HepG2 (cell line): ENCODE measurements around the gene SNAI1. TPM values are rescaled to one million over a fixed set of nuclear protein-coding genes. Genes with fewer than 3 reads are reported as not detected.
A peak's percentile ranks its signal among the peaks of the same experiment; 100 is the strongest.

Experiments used
- GLMP ChIP-seq: sonication (generic); formaldehyde crosslinking; IDR thresholded peaks from 2 replicates; pipeline ENCODE4 v1.9.0; 2021; ENCODE audit warnings: missing genetic modification reagents, mild to moderate bottlenecking, borderline replicate concordance
- PITX1 ChIP-seq: sonication (generic); formaldehyde crosslinking; IDR thresholded peaks from 2 replicates; pipeline ENCODE4 v1.5.1; 2020; ENCODE audit warnings: mild to moderate bottlenecking, missing genetic modification reagents
- SMAD3 ChIP-seq: sonication (generic); formaldehyde crosslinking; IDR thresholded peaks from 2 replicates; pipeline ENCODE4 v1.4.0; 2020; ENCODE audit warnings: missing genetic modification reagents
- SOX6 ChIP-seq, 2 experiments: fragments of 450-650 bp in 1 of 2; sonication (generic) in 1 of 2; formaldehyde crosslinking in 1 of 2; IDR thresholded peaks; 2 replicates each; pipeline versions ENCODE4 v1.4.0 to v1.6.1; 2017 to 2020; ENCODE audit warnings: antibody characterized with exemption in 1 of 2, mild to moderate bottlenecking in 1 of 2, missing genetic modification reagents in 1 of 2
- ZBTB20 ChIP-seq: sonication (generic); formaldehyde crosslinking; IDR thresholded peaks from 2 replicates; pipeline ENCODE4 v1.8.1; 2023; ENCODE audit warnings: missing genetic modification reagents, low read depth, mild to moderate bottlenecking, borderline replicate concordance
- ZBTB38 ChIP-seq: sonication (generic); formaldehyde crosslinking; IDR thresholded peaks from 2 replicates; pipeline ENCODE4 v1.5.1; 2020; ENCODE audit warnings: mild to moderate bottlenecking, missing genetic modification reagents
- ZFP91 ChIP-seq: sonication (generic); formaldehyde crosslinking; IDR thresholded peaks from 2 replicates; pipeline ENCODE4 v1.9.0; 2022; ENCODE audit warnings: missing genetic modification reagents, mild to moderate bottlenecking, borderline replicate concordance
- ZKSCAN5 ChIP-seq: sonication (generic); formaldehyde crosslinking; IDR thresholded peaks from 2 replicates; pipeline ENCODE4 v1.5.1; 2020; ENCODE audit warnings: mild to moderate bottlenecking, missing genetic modification reagents
- ZNF317 ChIP-seq: sonication (generic); formaldehyde crosslinking; IDR thresholded peaks from 2 replicates; pipeline ENCODE4 v1.5.0; 2020; ENCODE audit warnings: mild to moderate bottlenecking, missing genetic modification reagents
- ZNF510 ChIP-seq: sonication (generic); formaldehyde crosslinking; IDR thresholded peaks from 2 replicates; pipeline ENCODE4 v1.4.0; 2020; ENCODE audit warnings: low read depth, mild to moderate bottlenecking, missing genetic modification reagents
- ZNF646 ChIP-seq: sonication (generic); formaldehyde crosslinking; IDR thresholded peaks from 2 replicates; pipeline ENCODE4 v1.9.0; 2021; ENCODE audit warnings: mild to moderate bottlenecking, missing genetic modification reagents
- ZNF746 ChIP-seq: sonication (generic); formaldehyde crosslinking; IDR thresholded peaks from 2 replicates; pipeline ENCODE4 v1.8.0; 2022; ENCODE audit warnings: mild to moderate bottlenecking, missing genetic modification reagents
- ZXDC ChIP-seq: sonication (generic); formaldehyde crosslinking; IDR thresholded peaks from 2 replicates; pipeline ENCODE4 v1.5.0; 2020; ENCODE audit warnings: mild to moderate bottlenecking, missing genetic modification reagents
- polyA plus RNA-seq, 8 experiments: library from polyadenylated mRNA; depleted of rRNA in 3 of 8; stranded (reverse) in 7 of 8; unstranded in 1 of 8; fragments of >200 nt; fragmentation: Illumina TruSeq in 4 of 8; extraction: Trizol in 4 of 8; gene quantifications; 2 replicates each; pipeline versions ENCODE4 v1.2.1 to v1.2.3, GENCODE V29; 2011 to 2016; ENCODE audit warnings: low read depth in 4 of 8, missing spikeins in 1 of 8, mixed read lengths in 1 of 8; ENCODE audit not compliant: insufficient read depth in 1 of 8
- total RNA-seq, 5 experiments: library from RNA; depleted of rRNA; stranded (reverse); fragments of >200 nt; fragmentation: Illumina TruSeq; extraction: Trizol; gene quantifications; 2 replicates each; pipeline ENCODE4 v1.2.3, GENCODE V29; 2016; ENCODE audit warnings: low read depth in 1 of 5
- TF ChIP-seq, protein P1 (sequence below): IDR thresholded peaks from 2 replicates; pipeline ENCODE4 v1.6.1; 2016; ENCODE audit warnings: missing compliant biosample characterization, missing genetic modification reagents, borderline replicate concordance

SNAI1 gene
- total and polyA plus RNA-seq, 2 of the 13 experiments (the other 11 are each of a cell fraction or from before 2014, with no cell fraction given), result 1.3 to 1.4 TPM

DNA sequence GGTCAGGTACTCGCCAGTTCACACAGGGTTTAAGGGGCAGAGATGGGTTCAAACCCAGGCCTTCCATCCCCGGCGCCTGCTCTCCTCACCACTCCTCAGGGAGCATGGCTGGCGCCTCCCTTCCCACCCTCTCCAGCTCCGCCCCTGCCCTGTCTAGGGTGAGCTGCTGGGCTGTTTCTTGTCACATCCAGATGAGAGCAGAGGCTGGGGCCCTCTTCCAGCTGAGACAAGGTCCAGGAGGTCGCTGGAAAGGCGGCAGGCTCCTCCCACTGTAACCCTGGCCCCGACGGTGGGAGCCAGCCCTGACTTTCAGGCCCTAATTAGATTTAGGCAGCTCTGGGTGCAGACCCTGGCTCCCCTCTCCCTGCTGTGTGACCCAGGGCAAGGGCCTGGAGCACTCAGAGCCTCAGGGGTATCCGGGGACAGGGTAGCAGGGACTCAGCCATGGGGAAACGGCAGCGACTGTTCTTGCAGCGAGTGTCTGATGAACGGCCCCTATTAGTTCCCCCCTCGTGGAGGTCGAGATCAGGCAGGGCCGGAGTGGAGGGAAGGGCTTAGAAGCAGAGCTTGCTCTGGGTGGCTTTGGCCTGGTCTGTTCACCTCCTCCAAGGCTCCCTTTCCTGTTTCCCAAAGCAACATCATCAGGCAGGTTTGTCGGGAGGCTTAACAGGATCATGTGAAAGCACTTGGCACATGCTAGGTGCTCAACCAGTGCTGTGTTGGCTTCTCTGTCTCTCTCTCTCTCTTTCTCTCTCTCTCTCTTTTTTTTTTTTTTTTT is 33.4 kb downstream of the SNAI1 start (continued):
- TF ChIP-seq ZXDC (CRISPR knock-in tag), result no peak
- TF ChIP-seq ZNF746, result no peak; the same call in 1 of the 2 replicates
- peak; percentile 8; the same call in 1 of the 2 replicates for TF ChIP-seq PITX1 (CRISPR knock-in tag)
- TF ChIP-seq ZKSCAN5 (CRISPR knock-in tag), result no peak
- peak; percentile 58; the same call in 1 of the 2 replicates for TF ChIP-seq ZBTB38
- TF ChIP-seq ZFP91, result peak; percentile 49; the same call in 1 of the 2 replicates
- TF ChIP-seq SOX6 (IDR thresholded peaks at IDR 0.05), result no peak
- 0 out of 2 replicates have a peak, but pooled peaks have one; percentile 37 for TF ChIP-seq SOX6 (CRISPR knock-in tag; IDR thresholded peaks at IDR 0.05)
- TF ChIP-seq ZBTB20, result peak; percentile 31; the same call in 1 of the 2 replicates
- no peak for TF ChIP-seq ZNF510 (CRISPR knock-in tag)
- TF ChIP-seq GLMP (CRISPR knock-in tag), result no peak
- TF ChIP-seq, protein P1, sequence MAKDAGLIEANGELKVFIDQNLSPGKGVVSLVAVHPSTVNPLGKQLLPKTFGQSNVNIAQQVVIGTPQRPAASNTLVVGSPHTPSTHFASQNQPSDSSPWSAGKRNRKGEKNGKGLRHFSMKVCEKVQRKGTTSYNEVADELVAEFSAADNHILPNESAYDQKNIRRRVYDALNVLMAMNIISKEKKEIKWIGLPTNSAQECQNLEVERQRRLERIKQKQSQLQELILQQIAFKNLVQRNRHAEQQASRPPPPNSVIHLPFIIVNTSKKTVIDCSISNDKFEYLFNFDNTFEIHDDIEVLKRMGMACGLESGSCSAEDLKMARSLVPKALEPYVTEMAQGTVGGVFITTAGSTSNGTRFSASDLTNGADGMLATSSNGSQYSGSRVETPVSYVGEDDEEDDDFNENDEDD (CRISPR knock-in tag), result peak; percentile 56; the same call in 1 of the 2 replicates
- no peak for TF ChIP-seq ZNF646 (CRISPR knock-in tag)
- 0 out of 2 replicates have a peak, but pooled peaks have one; percentile 28 for TF ChIP-seq ZNF317 (CRISPR knock-in tag)
- peak; percentile 67 for TF ChIP-seq SMAD3 (CRISPR knock-in tag)
